GM23338 (cell line): ENCODE results near the gene ERC2. TPM values are rescaled to one million over a fixed set of nuclear protein-coding genes. Genes with fewer than 3 reads are reported as not detected.

Experiments used
- ATAC-seq: fragments of 200-7000 bp; cut with Tn5 transposase; 3 replicates; pipeline ENCODE4 v1.9.1; 2020
- DNase-seq: peaks from one replicate; pipeline ENCODE4 v3.0.0-alpha.2; 2015; ENCODE audit warnings: low spot score
- H2AFZ ChIP-seq: fragments of 200-600 bp; sonication (generic); 2 replicates; pipeline ENCODE4 v1.8.0; 2016; ENCODE audit warnings: antibody characterized with exemption, mild to moderate bottlenecking, moderate library complexity
- H3F3A ChIP-seq: fragments of 200-600 bp; sonication (generic); replicated peaks from 2 replicates; pipeline ENCODE4 v1.8.0; 2017; ENCODE audit warnings: antibody characterized with exemption, mixed run types, low read depth
- H3K27ac ChIP-seq: fragments of 200-600 bp; sonication (generic); 2 replicates; pipeline ENCODE4 v1.6.1; 2016; ENCODE audit warnings: low read depth
- H3K27me3 ChIP-seq: fragments of 200-600 bp; sonication (generic); 2 replicates; pipeline ENCODE4 v1.8.0; 2016; ENCODE audit warnings: mild to moderate bottlenecking, mixed run types, moderate library complexity; ENCODE audit not compliant: insufficient read depth
- H3K36me3 ChIP-seq: fragments of 200-600 bp; sonication (generic); 2 replicates; pipeline ENCODE4 v1.8.0; 2016; ENCODE audit warnings: mild to moderate bottlenecking; ENCODE audit not compliant: insufficient read depth
- H3K4me1 ChIP-seq: fragments of 200-600 bp; sonication (generic); 2 replicates; pipeline ENCODE4 v1.8.0; 2016; ENCODE audit warnings: mild to moderate bottlenecking, moderate library complexity; ENCODE audit not compliant: insufficient read depth
- H3K4me2 ChIP-seq: fragments of 200-600 bp; sonication (generic); 2 replicates; pipeline ENCODE4 v1.7.1; 2017; ENCODE audit warnings: mixed run types
- H3K4me3 ChIP-seq: fragments of 200-600 bp; sonication (generic); 2 replicates; pipeline ENCODE4 v1.6.1; 2016; ENCODE audit warnings: mixed run types
- H3K79me2 ChIP-seq: fragments of 200-600 bp; sonication (generic); replicated peaks from 2 replicates; pipeline ENCODE4 v1.8.0; 2017; ENCODE audit warnings: mild to moderate bottlenecking; ENCODE audit not compliant: insufficient read depth
- H3K9me2 ChIP-seq: fragments of 200-600 bp; sonication (generic); 2 replicates; pipeline ENCODE4 v1.8.0; 2017; ENCODE audit not compliant: insufficient read depth
- H4K20me1 ChIP-seq: fragments of 200-600 bp; sonication (generic); replicated peaks from 2 replicates; pipeline ENCODE4 v1.8.0; 2017; ENCODE audit warnings: mild to moderate bottlenecking; ENCODE audit not compliant: insufficient read depth
- H3K27ac Mint-ChIP-seq: 2 replicates; pipeline ENCODE4 v1.8.0; 2020; ENCODE audit warnings: inconsistent platforms, mild to moderate bottlenecking, moderate library complexity, mixed read lengths
- H3K27me3 Mint-ChIP-seq: 3 replicates; pipeline ENCODE4 v1.8.0; 2022; ENCODE audit warnings: low read depth, mild to moderate bottlenecking, moderate library complexity, mixed read lengths, inconsistent platforms; ENCODE audit not compliant: insufficient read depth, poor library complexity
- H3K36me3 Mint-ChIP-seq: 3 replicates; pipeline ENCODE4 v1.8.0; 2021; ENCODE audit warnings: low read depth, mild to moderate bottlenecking, inconsistent platforms, moderate library complexity, mixed read lengths
- H3K4me1 Mint-ChIP-seq: 3 replicates; pipeline ENCODE4 v1.8.0; 2020; ENCODE audit warnings: mild to moderate bottlenecking, inconsistent platforms, mixed read lengths
- H3K4me3 Mint-ChIP-seq: 3 replicates; pipeline ENCODE4 v1.8.0; 2021; ENCODE audit warnings: moderate library complexity, mild to moderate bottlenecking, inconsistent platforms, mixed read lengths
- H3K9me3 Mint-ChIP-seq: 3 replicates; pipeline ENCODE4 v1.8.0; 2020; ENCODE audit warnings: moderate library complexity, mild to moderate bottlenecking, inconsistent platforms, mixed read lengths
- CREB1 ChIP-seq: fragments of 250-450 bp; sonication (Bioruptor Pico); IDR thresholded peaks from 2 replicates; pipeline ENCODE4 v1.5.0; 2020; ENCODE audit warnings: low read depth, mild to moderate bottlenecking, moderate library complexity
- CTCF ChIP-seq, 2 experiments: fragments of 200-600 bp in 1 of 2; sonication (generic) in 1 of 2; conservative IDR thresholded peaks; 2 replicates each; pipeline versions ENCODE4 v1.5.1 to v1.6.1; 2016 to 2017; ENCODE audit warnings: antibody characterized with exemption in 2 of 2, low read depth in 2 of 2, mild to moderate bottlenecking in 2 of 2, moderate library complexity in 1 of 2
- ETS1 ChIP-seq: IDR thresholded peaks from 2 replicates; pipeline ENCODE4 v1.6.1; 2016; ENCODE audit warnings: antibody characterized with exemption
- EZH2 ChIP-seq: fragments of 200-600 bp; sonication (generic); IDR thresholded peaks from one replicate; pipeline ENCODE4 v1.8.0; 2017; ENCODE audit warnings: antibody characterized with exemption, mild to moderate bottlenecking, low read depth; ENCODE audit not compliant: unreplicated experiment
- JUNB ChIP-seq: IDR thresholded peaks from one replicate; pipeline ENCODE4 v1.6.1; 2016; ENCODE audit warnings: antibody characterized with exemption; ENCODE audit not compliant: unreplicated experiment
- NANOG ChIP-seq: IDR thresholded peaks from 2 replicates; pipeline ENCODE4 v1.6.1; 2016; ENCODE audit warnings: antibody characterized with exemption, borderline replicate concordance
- POLR2AphosphoS5 ChIP-seq: IDR thresholded peaks from 2 replicates; pipeline ENCODE4 v1.6.1; 2016; ENCODE audit warnings: antibody characterized with exemption, low read depth
- REST ChIP-seq: IDR thresholded peaks from one replicate; pipeline ENCODE4 v1.6.1; 2018; ENCODE audit warnings: antibody characterized with exemption; ENCODE audit not compliant: unreplicated experiment
- STAT1 ChIP-seq: IDR thresholded peaks from one replicate; pipeline ENCODE4 v1.6.1; 2016; ENCODE audit warnings: antibody characterized with exemption; ENCODE audit not compliant: unreplicated experiment
- ZNF114 ChIP-seq: fragments of 250-450 bp; sonication (Bioruptor Pico); IDR thresholded peaks from 2 replicates; pipeline ENCODE4 v1.5.0; 2020; ENCODE audit warnings: mild to moderate bottlenecking, moderate library complexity
- ZNF331 ChIP-seq: fragments of 250-450 bp; sonication (Bioruptor Pico); IDR thresholded peaks from 2 replicates; pipeline ENCODE4 v1.5.0; 2020; ENCODE audit warnings: low read depth, mild to moderate bottlenecking, moderate library complexity
- ZNF462 ChIP-seq: fragments of 250-450 bp; sonication (Bioruptor Pico); IDR thresholded peaks from 2 replicates; pipeline ENCODE4 v1.5.0; 2020; ENCODE audit warnings: mild to moderate bottlenecking, moderate library complexity
- polyA plus RNA-seq: library from polyadenylated mRNA; unstranded; fragments of >200 nt; fragmentation: Nextera tagmentation; extraction: Ambion mirVana; gene quantifications from 2 replicates; pipeline ENCODE4 v1.2.1, GENCODE V29; 2016
- total RNA-seq: library from RNA; depleted of rRNA; stranded (reverse); fragments of >200 nt; shearing (Covaris generic); gene quantifications from 2 replicates; pipeline ENCODE4 v1.2.3, GENCODE V29; 2014

The ERC2 gene
- total and polyA plus RNA-seq, 2 experiments from 2014 or later = 11.8 to 13.7 TPM

- Histone ChIP-seq H3F3A (no peaks in the 10 kb centered on the region), H3K27ac (no peak overlapping the region), H3K36me3 (no peaks in the 10 kb centered on the region), H3K4me1 (no peaks in the 10 kb centered on the region), H4K20me1 (no peaks in the 10 kb centered on the region; the same call in 1 of the 2 replicates), H3K27me3 (no peaks in the 10 kb centered on the region), H3K4me2 (no peak overlapping the region), H3K4me3 (no peak overlapping the region), H2AFZ (no peak overlapping the region), H3K9me2 (peaks cover 3% of the 10 kb centered on the region), H3K79me2 (no peaks in the 10 kb centered on the region)
- Mint-ChIP-seq H3K27ac (no peak overlapping the region), H3K9me3 (no peaks in the 10 kb centered on the region), H3K4me3 (no peak overlapping the region), H3K36me3 (no peaks in the 10 kb centered on the region; the same call in 2 of the 3 replicates), H3K27me3 (peaks cover 1% of the 10 kb centered on the region), H3K4me1 (no peaks in the 10 kb centered on the region)
- DNase-seq (no peak), ATAC-seq (no peak)
- no peak for TF ChIP-seq EZH2
- TF ChIP-seq ZNF462 = no peak
- no peak for TF ChIP-seq REST
- TF ChIP-seq ZNF114 (CRISPR knock-in tag) = no peak
- no peak for TF ChIP-seq JUNB
- no peak for TF ChIP-seq CTCF (conservative IDR thresholded peaks at IDR 0.05; ENCODE audit: low read depth in 2 of 2)
- TF ChIP-seq ETS1 = no peak
- TF ChIP-seq POLR2AphosphoS5 = no peak
- TF ChIP-seq NANOG = no peak
- TF ChIP-seq ZNF331 (CRISPR knock-in tag) = no peak
- no peak for TF ChIP-seq CREB1 (CRISPR knock-in tag)
- no peak for TF ChIP-seq STAT1
Observed at GRCh38 chr3:56185827-56186226, 282.4 kb downstream of the ERC2 start.
